HG02884 (cell line): ENCODE measurements around the gene OR2T12.
"Not testable (repeated sequence)": the region's sequence is repeated elsewhere in the genome, so short reads cannot be mapped to it uniquely, and the experiment has no call there.

Source experiments
- ATAC-seq: cut with Tn5 transposase; IDR thresholded peaks from one replicate; pipeline ENCODE4 v1.9.1; 2021; ENCODE audit warnings: mild to moderate bottlenecking, moderate library complexity; ENCODE audit not compliant: unreplicated experiment

OR2T12 gene

GRCh38 chr1:248303324-248303723, at the start of gene OR2T12:
Gene OR2T12 (minus strand): TSS chr1:248303424. CDS start chr1:248295578, 7,846 bp downstream.
- no peak for ATAC-seq

GRCh38 chr1:248348475-248348874, 45.3 kb upstream of the OR2T12 start, which contains the start of gene OR14C36:
Gene OR14C36 (plus strand): TSS chr1:248348775. CDS start chr1:248348775, 0 bp downstream.
- ATAC-seq = no peak

GRCh38 chr1:248343451-248343850, 40.2 kb upstream of the OR2T12 start:
- ATAC-seq = no peak

GRCh38 chr1:248324468-248324867, 21.2 kb upstream of the OR2T12 start, which contains the start of gene OR2M7:
Gene OR2M7 (minus strand): TSS chr1:248324568. CDS start chr1:248324568, 0 bp downstream.
- ATAC-seq = no peak

GRCh38 chr1:248316796-248317195, 13.6 kb upstream of the OR2T12 start:
- ATAC-seq = no peak

- not testable (repeated sequence) for ATAC-seq
These were observed 3.5 kb upstream of the OR2T12 start for GRCh38 chr1:248306740-248307139.

GRCh38 chr1:248306103-248306502, 2.9 kb upstream of the OR2T12 start:
- no peak for ATAC-seq

- not testable (repeated sequence) for ATAC-seq
These were observed 2.4 kb upstream of the OR2T12 start for GRCh38 chr1:248305672-248306071.

- ATAC-seq = no peak
These were observed 14.8 kb downstream of the OR2T12 start for GRCh38 chr1:248288391-248288790.

- ATAC-seq = no peak
These were observed 25.3 kb downstream of the OR2T12 start, which contains the start of gene OR2T33 for GRCh38 chr1:248277876-248278275. Gene OR2T33 (minus strand): TSS chr1:248277976. CDS start chr1:248273814, 4,162 bp downstream.

- ATAC-seq = not testable (repeated sequence)
These were observed 30.0 kb downstream of the OR2T12 start for GRCh38 chr1:248273225-248273624.

- ATAC-seq = no peak
These were observed 35.0 kb downstream of the OR2T12 start for GRCh38 chr1:248268178-248268577.

GRCh38 chr1:248259309-248259708, 43.9 kb downstream of the OR2T12 start:
- ATAC-seq = not testable (repeated sequence)

GRCh38 chr1:248243204-248243603, 60.0 kb downstream of the OR2T12 start:
- peak; percentile 94 for ATAC-seq
